ENCODE results near the gene WARS2.

WARS2 gene

DNA sequence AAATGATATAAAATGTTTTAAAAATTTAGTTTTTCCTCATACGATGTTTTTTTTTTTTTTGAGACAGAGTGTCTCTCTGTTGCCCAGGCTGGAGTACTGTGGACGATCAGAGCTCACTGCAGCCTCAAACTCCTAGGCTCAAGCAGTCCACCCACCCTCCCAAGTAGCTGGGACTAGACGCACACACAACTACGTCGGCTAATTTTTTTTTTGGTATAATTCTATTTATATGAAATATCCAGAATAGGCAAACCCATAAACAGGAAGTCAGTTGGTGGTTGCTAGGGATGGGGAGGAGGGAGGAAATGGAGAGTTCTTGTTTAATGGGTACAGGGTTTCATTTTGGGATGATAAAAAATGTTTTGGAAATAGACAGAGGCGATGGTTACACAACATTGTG lies 56.5 kb downstream of the WARS2 start:
- peaks cover 2% of the 10 kb centered on the region for H3K4me1 ChIP-seq (ENCODE audit: insufficient read depth, insufficient read length)
- TF ChIP-seq ZNF274 (IDR thresholded peaks at IDR 0.05; ENCODE audit: low read depth, low read length) (no peak), SUZ12 (IDR thresholded peaks at IDR 0.05; ENCODE audit: extremely low read depth, insufficient read depth, insufficient read length) (no peak), YY1 (IDR thresholded peaks at IDR 0.05; ENCODE audit: insufficient read depth, insufficient read length) (no peak)
- H3K36me3 ChIP-seq (ENCODE audit: insufficient read depth, insufficient read length, low read length), result no peaks in the 10 kb centered on the region
- H3K27me3 ChIP-seq (ENCODE audit: insufficient read depth, insufficient read length), result no peaks in the 10 kb centered on the region
- DNase-seq (ENCODE audit: low read depth, low spot score), result no peak
- H3K9me3 ChIP-seq (ENCODE audit: insufficient read depth, low read length), result no peaks in the 10 kb centered on the region
- H3K4me3 ChIP-seq (ENCODE audit: insufficient read length, low read depth), result no peak overlapping the region
- H3K9ac ChIP-seq (ENCODE audit: insufficient read length, low read depth), result no peak overlapping the region

DNA sequence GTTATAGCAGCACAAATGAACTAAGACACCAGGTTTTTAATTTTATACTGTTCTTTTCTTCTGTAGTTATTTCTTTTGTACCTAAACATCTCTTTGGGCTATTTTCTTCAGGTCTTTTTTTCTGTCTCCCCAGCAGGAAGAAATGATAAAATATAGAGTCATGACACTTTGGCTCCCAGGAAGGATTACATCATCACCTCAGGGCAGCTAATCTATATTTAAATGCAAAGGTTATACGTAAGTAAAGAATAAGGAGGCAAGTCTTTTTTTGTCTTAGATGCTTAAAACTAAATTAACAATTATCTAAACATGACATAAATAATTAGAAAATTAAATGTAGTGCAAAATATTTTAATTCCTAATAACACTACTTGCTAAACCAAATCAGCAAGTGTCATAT lies 57.0 kb downstream of the WARS2 start:
- TF ChIP-seq ZNF274 (IDR thresholded peaks at IDR 0.05; ENCODE audit: low read depth, low read length), result no peak
- no peak for TF ChIP-seq YY1 (IDR thresholded peaks at IDR 0.05; ENCODE audit: insufficient read depth, insufficient read length)
- no peak for TF ChIP-seq SUZ12 (IDR thresholded peaks at IDR 0.05; ENCODE audit: extremely low read depth, insufficient read depth, insufficient read length)
- Histone ChIP-seq H3K9me3 (ENCODE audit: insufficient read depth, low read length) (peaks cover 5% of the 10 kb centered on the region; the same call in 1 of the 2 replicates), H3K9ac (ENCODE audit: insufficient read length, low read depth) (no peak overlapping the region), H3K4me3 (ENCODE audit: insufficient read length, low read depth) (no peak overlapping the region), H3K36me3 (ENCODE audit: insufficient read depth, insufficient read length, low read length) (no peaks in the 10 kb centered on the region), H3K4me1 (ENCODE audit: insufficient read depth, insufficient read length) (peaks cover 2% of the 10 kb centered on the region), H3K27me3 (ENCODE audit: insufficient read depth, insufficient read length) (no peaks in the 10 kb centered on the region)
- DNase-seq (ENCODE audit: low read depth, low spot score), result no peak

DNA sequence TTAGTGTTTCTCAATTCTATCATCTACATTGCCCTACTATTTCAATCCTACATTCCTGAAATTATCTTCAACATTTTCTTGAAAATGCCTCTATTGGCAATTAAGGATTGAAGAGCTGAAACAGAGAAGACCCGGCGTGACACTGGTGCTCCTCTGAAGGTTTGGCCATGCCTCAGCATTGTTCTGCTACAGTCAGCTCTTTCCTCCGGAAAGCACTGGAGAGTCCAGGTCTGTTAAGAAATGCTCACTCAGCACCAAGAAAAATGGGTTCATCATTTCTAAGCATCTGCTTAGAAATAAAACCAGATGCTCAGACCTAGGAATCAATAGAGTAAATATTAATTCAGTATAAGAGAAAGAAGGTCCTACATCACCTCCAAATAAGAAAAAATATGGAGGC lies 58.8 kb downstream of the WARS2 start:
- TF ChIP-seq SUZ12 (IDR thresholded peaks at IDR 0.05; ENCODE audit: extremely low read depth, insufficient read depth, insufficient read length), result no peak
- no peak for TF ChIP-seq ZNF274 (IDR thresholded peaks at IDR 0.05; ENCODE audit: low read depth, low read length)
- no peak for TF ChIP-seq YY1 (IDR thresholded peaks at IDR 0.05; ENCODE audit: insufficient read depth, insufficient read length)
- no peak overlapping the region for H3K9ac ChIP-seq (ENCODE audit: insufficient read length, low read depth)

DNA sequence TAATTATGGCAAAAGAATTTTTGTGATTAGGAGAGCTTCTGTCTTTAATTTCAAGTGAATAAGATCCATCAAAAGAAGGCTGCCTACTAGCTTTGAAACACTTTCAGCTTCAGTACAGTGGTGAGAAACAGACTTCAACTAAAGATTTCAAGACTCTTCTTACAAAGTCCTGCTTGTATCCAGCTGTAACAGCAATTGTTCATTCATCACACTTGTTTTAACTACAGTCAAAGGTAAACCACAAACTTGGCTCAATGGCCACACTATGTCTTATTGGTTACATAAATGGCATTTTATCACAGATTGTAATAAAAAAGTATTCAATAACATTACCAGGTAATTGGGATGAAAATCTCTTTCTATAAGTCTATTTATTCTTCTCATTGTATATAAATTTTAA lies 59.2 kb downstream of the WARS2 start:
- peaks cover 11% of the 10 kb centered on the region; the same call in 1 of the 2 replicates for H3K9me3 ChIP-seq (ENCODE audit: insufficient read depth, low read length)
- DNase-seq (ENCODE audit: low read depth, low spot score), result no peak
- H3K36me3 ChIP-seq (ENCODE audit: insufficient read depth, insufficient read length, low read length), result peaks cover 1% of the 10 kb centered on the region
- peaks cover 2% of the 10 kb centered on the region for H3K4me1 ChIP-seq (ENCODE audit: insufficient read depth, insufficient read length)
- H3K4me3 ChIP-seq (ENCODE audit: insufficient read length, low read depth), result no peak overlapping the region
- H3K9ac ChIP-seq (ENCODE audit: insufficient read length, low read depth), result no peak overlapping the region
- H3K27me3 ChIP-seq (ENCODE audit: insufficient read depth, insufficient read length), result no peaks in the 10 kb centered on the region
- TF ChIP-seq ZNF274 (IDR thresholded peaks at IDR 0.05; ENCODE audit: low read depth, low read length) (no peak), SUZ12 (IDR thresholded peaks at IDR 0.05; ENCODE audit: extremely low read depth, insufficient read depth, insufficient read length) (no peak), YY1 (IDR thresholded peaks at IDR 0.05; ENCODE audit: insufficient read depth, insufficient read length) (no peak)

More for the DNA sequence above, 58.8 kb downstream of the WARS2 start:
- no peaks in the 10 kb centered on the region for H3K27me3 ChIP-seq (ENCODE audit: insufficient read depth, insufficient read length)
- DNase-seq (ENCODE audit: low read depth, low spot score), result no peak
- H3K36me3 ChIP-seq (ENCODE audit: insufficient read depth, insufficient read length, low read length), result no peaks in the 10 kb centered on the region
- H3K4me1 ChIP-seq (ENCODE audit: insufficient read depth, insufficient read length), result peaks cover 2% of the 10 kb centered on the region
- H3K9me3 ChIP-seq (ENCODE audit: insufficient read depth, low read length), result peaks cover 11% of the 10 kb centered on the region; the same call in 1 of the 2 replicates
- no peak overlapping the region for H3K4me3 ChIP-seq (ENCODE audit: insufficient read length, low read depth)

DNA sequence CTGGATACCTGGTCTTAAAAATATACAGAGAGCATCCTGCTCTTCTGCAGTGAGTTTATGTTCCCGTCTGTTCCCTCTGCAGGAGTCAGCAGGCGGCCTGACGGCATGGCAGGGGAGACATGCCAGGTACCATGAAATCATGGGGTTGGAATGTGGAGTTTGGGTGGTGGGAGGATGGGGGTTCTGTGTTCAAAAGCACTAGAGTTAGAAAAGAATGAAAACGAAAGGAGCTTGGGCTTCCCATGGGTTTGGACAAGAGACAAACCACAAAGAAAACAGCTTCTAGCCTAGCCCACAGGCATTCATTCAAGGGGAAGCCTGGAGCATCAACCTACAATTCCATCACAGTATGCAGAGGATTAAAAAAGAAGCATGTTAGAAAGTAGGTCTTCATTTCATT lies 59.9 kb downstream of the WARS2 start:
- no peak overlapping the region for H3K9ac ChIP-seq (ENCODE audit: insufficient read length, low read depth)
- peak; percentile 71 for DNase-seq (ENCODE audit: low read depth, low spot score)
- no peak for TF ChIP-seq ZNF274 (IDR thresholded peaks at IDR 0.05; ENCODE audit: low read depth, low read length)
- TF ChIP-seq SUZ12 (IDR thresholded peaks at IDR 0.05; ENCODE audit: extremely low read depth, insufficient read depth, insufficient read length), result no peak
- no peak for TF ChIP-seq YY1 (IDR thresholded peaks at IDR 0.05; ENCODE audit: insufficient read depth, insufficient read length)

DNA sequence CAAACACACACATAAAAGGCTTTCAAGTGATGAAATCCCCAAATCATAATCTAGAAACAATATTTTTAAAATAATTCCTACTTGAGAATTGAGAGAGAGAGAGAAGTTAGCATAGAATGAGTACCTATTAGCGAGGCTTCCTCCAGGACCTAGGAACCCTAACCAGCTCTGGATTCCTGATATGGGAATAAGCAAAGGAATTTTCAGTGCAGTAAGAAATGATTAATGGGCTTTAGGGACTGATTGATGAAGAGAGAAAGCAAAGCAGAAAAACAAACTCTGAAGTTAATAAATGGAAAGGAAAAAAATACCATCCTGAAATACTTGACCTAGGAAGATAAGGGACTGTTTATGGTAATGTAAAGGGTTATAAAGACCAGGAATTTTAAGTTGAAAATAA lies 60.6 kb downstream of the WARS2 start:
- Histone ChIP-seq H3K9ac (ENCODE audit: insufficient read length, low read depth) (no peak overlapping the region), H3K4me1 (ENCODE audit: insufficient read depth, insufficient read length) (peaks cover 2% of the 10 kb centered on the region), H3K27me3 (ENCODE audit: insufficient read depth, insufficient read length) (no peaks in the 10 kb centered on the region), H3K4me3 (ENCODE audit: insufficient read length, low read depth) (no peak overlapping the region), H3K36me3 (ENCODE audit: insufficient read depth, insufficient read length, low read length) (peaks cover 8% of the 10 kb centered on the region), H3K9me3 (ENCODE audit: insufficient read depth, low read length) (peaks cover 11% of the 10 kb centered on the region; the same call in 1 of the 2 replicates)
- DNase-seq (ENCODE audit: low read depth, low spot score), result no peak
- no peak for TF ChIP-seq SUZ12 (IDR thresholded peaks at IDR 0.05; ENCODE audit: extremely low read depth, insufficient read depth, insufficient read length)
- TF ChIP-seq ZNF274 (IDR thresholded peaks at IDR 0.05; ENCODE audit: low read depth, low read length), result no peak
- no peak for TF ChIP-seq YY1 (IDR thresholded peaks at IDR 0.05; ENCODE audit: insufficient read depth, insufficient read length)

More for the DNA sequence above, 59.9 kb downstream of the WARS2 start:
- Histone ChIP-seq H3K36me3 (ENCODE audit: insufficient read depth, insufficient read length, low read length) (peaks cover 6% of the 10 kb centered on the region), H3K27me3 (ENCODE audit: insufficient read depth, insufficient read length) (no peaks in the 10 kb centered on the region), H3K4me3 (ENCODE audit: insufficient read length, low read depth) (no peak overlapping the region), H3K4me1 (ENCODE audit: insufficient read depth, insufficient read length) (peaks cover 2% of the 10 kb centered on the region), H3K9me3 (ENCODE audit: insufficient read depth, low read length) (peaks cover 11% of the 10 kb centered on the region; the same call in 1 of the 2 replicates)

DNA sequence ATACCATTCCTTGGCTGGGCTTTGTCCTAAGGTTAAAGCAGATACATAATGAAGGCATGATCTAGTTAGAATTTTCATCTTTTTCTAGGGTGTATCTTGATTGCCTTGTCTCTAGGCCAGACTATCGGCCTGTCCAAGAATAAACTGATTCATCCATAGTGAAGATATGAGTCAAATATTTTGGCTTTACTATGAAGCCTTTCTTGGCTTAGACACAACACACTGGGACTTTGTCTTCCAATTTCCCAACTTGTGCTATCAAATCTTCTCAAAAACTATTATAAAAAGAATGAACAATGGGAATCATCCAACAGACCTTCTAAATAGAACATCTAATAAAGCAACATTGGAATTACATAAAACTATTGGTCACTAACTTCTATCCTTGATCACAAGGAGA lies 64.8 kb downstream of the WARS2 start:
- TF ChIP-seq SUZ12 (IDR thresholded peaks at IDR 0.05; ENCODE audit: extremely low read depth, insufficient read depth, insufficient read length), result no peak
- no peak for TF ChIP-seq YY1 (IDR thresholded peaks at IDR 0.05; ENCODE audit: insufficient read depth, insufficient read length)
- TF ChIP-seq ZNF274 (IDR thresholded peaks at IDR 0.05; ENCODE audit: low read depth, low read length), result no peak
- Histone ChIP-seq H3K27me3 (ENCODE audit: insufficient read depth, insufficient read length) (no peaks in the 10 kb centered on the region), H3K9ac (ENCODE audit: insufficient read length, low read depth) (no peak overlapping the region), H3K4me1 (ENCODE audit: insufficient read depth, insufficient read length) (peaks cover 2% of the 10 kb centered on the region), H3K4me3 (ENCODE audit: insufficient read length, low read depth) (no peak overlapping the region), H3K9me3 (ENCODE audit: insufficient read depth, low read length) (peaks cover 11% of the 10 kb centered on the region; the same call in 1 of the 2 replicates), H3K36me3 (ENCODE audit: insufficient read depth, insufficient read length, low read length) (peaks cover 10% of the 10 kb centered on the region)
- DNase-seq (ENCODE audit: low read depth, low spot score), result no peak
